GM21390 (cell line): ENCODE data around the gene C20orf96.
"Not testable (repeated sequence)": the region's sequence is repeated elsewhere in the genome, so short reads cannot be mapped to it uniquely, and the experiment has no call there.

ENCODE experiments used
- ATAC-seq: cut with Tn5 transposase; IDR thresholded peaks from one replicate; pipeline ENCODE4 v1.9.1; 2021; ENCODE audit not compliant: unreplicated experiment

The C20orf96 gene

GRCh38 chr20:290084-290831 lies at the start of gene C20orf96:
Gene C20orf96 (minus strand): TSS chr20:290750. CDS start chr20:290610, 140 bp downstream.
- peak; percentile 81 for ATAC-seq

- ATAC-seq: not testable (repeated sequence)
Measured at GRCh38 chr20:336040-336439, 45.5 kb upstream of the C20orf96 start.

- no peak for ATAC-seq
Measured at GRCh38 chr20:334578-334977, 44.0 kb upstream of the C20orf96 start.

- ATAC-seq: no peak
Measured at GRCh38 chr20:330233-331149, 39.9 kb upstream of the C20orf96 start.

- ATAC-seq: no peak
Measured at GRCh38 chr20:329851-330232, 39.3 kb upstream of the C20orf96 start.

- no peak for ATAC-seq
Measured at GRCh38 chr20:328975-329695, 38.6 kb upstream of the C20orf96 start.

GRCh38 chr20:328027-328974 lies 37.8 kb upstream of the C20orf96 start:
- no peak for ATAC-seq

- no peak for ATAC-seq
Measured at GRCh38 chr20:327186-328026, 36.9 kb upstream of the C20orf96 start.

- ATAC-seq: no peak
Measured at GRCh38 chr20:326645-327185, 36.2 kb upstream of the C20orf96 start.

GRCh38 chr20:325889-326644 lies 35.5 kb upstream of the C20orf96 start:
- ATAC-seq: no peak

- ATAC-seq: peak; percentile 66
Measured at GRCh38 chr20:325045-325888, 34.7 kb upstream of the C20orf96 start, which contains the start of gene SOX12. Gene SOX12 (plus strand): TSS chr20:325552. CDS start chr20:325925, 373 bp downstream.

GRCh38 chr20:324177-325044 lies 33.9 kb upstream of the C20orf96 start:
- peak; percentile 47 for ATAC-seq

- no peak for ATAC-seq
Measured at GRCh38 chr20:316316-317068, 25.9 kb upstream of the C20orf96 start.

- ATAC-seq: no peak
Measured at GRCh38 chr20:313948-314347, 23.4 kb upstream of the C20orf96 start.

GRCh38 chr20:313402-313801 lies 22.9 kb upstream of the C20orf96 start:
- no peak for ATAC-seq

GRCh38 chr20:312866-313265 lies 22.3 kb upstream of the C20orf96 start:
- no peak for ATAC-seq
